Cardiac muscle cell (in vitro differentiated cells and primary cell): ENCODE results near the gene FGD6. TPM values are rescaled to one million over a fixed set of nuclear protein-coding genes. Genes with fewer than 3 reads are reported as not detected.

Experiments
- DNase-seq, 2 donors: peaks; one replicate each; pipeline versions ENCODE4 v3.0.0 to v3.0.0-alpha.2; 2010 to 2017; ENCODE audit warnings: low read depth in 1 of 2, low spot score in 1 of 2
- H3K27ac ChIP-seq: fragments of 200-600 bp; sonication (generic); 2 replicates; pipeline ENCODE4 v1.5.1; 2016
- H3K27me3 ChIP-seq: fragments of 200-600 bp; sonication (generic); 2 replicates; pipeline ENCODE4 v1.6.0; 2016; ENCODE audit warnings: control low read depth
- H3K36me3 ChIP-seq: fragments of 200-600 bp; sonication (generic); 2 replicates; pipeline ENCODE4 v1.5.1; 2016; ENCODE audit warnings: control low read depth
- H3K4me1 ChIP-seq: fragments of 200-600 bp; sonication (generic); 2 replicates; pipeline ENCODE4 v1.8.1; 2017; ENCODE audit warnings: low read depth, mild to moderate bottlenecking, mixed run types
- H3K4me3 ChIP-seq: fragments of 200-600 bp; sonication (generic); 2 replicates; pipeline ENCODE4 v1.5.1; 2016; ENCODE audit warnings: mild to moderate bottlenecking
- H3K9me3 ChIP-seq: fragments of 200-600 bp; sonication (generic); 2 replicates; pipeline ENCODE4 v1.5.1; 2017; ENCODE audit warnings: low read depth, mild to moderate bottlenecking, control low read depth
- CTCF ChIP-seq: IDR thresholded peaks from 2 replicates; pipeline ENCODE4 v1.5.1; 2012; ENCODE audit warnings: low read depth, mild to moderate bottlenecking, low read length
- polyA plus RNA-seq: library from polyadenylated mRNA; unstranded; fragments of >200 nt; fragmentation: Nextera tagmentation; extraction: Ambion mirVana; gene quantifications from 2 replicates; pipeline ENCODE4 v1.2.1, GENCODE V29; 2016
- total RNA-seq: library from RNA; depleted of rRNA; stranded (reverse); fragments of >200 nt; gene quantifications from 2 replicates; pipeline ENCODE4 v1.2.3, GENCODE V29; 2016

The FGD6 gene
- total and polyA plus RNA-seq, 2 experiments from 2014 or later, result 10.7 to 19.4 TPM

GRCh38 chr12:95177201-95177768 is 40.0 kb downstream of the FGD6 start:
- Histone ChIP-seq H3K27me3 (no peaks in the 10 kb centered on the region), H3K4me3 (no peak overlapping the region), H3K36me3 (no peaks in the 10 kb centered on the region), H3K4me1 (peaks cover 22% of the 10 kb centered on the region), H3K9me3 (no peaks in the 10 kb centered on the region), H3K27ac (no peak overlapping the region)
- no peak for TF ChIP-seq CTCF
- DNase-seq, result peak in 1 of 2 donors; percentile 28

- peak; percentile 80 to 92 for DNase-seq
- no peak overlapping the region for H3K4me3 ChIP-seq
- TF ChIP-seq CTCF, result no peak
- H3K9me3 ChIP-seq, result no peaks in the 10 kb centered on the region
- H3K36me3 ChIP-seq, result no peaks in the 10 kb centered on the region
- H3K4me1 ChIP-seq, result peaks cover 24% of the 10 kb centered on the region
- no peaks in the 10 kb centered on the region for H3K27me3 ChIP-seq
- H3K27ac ChIP-seq, result peak overlapping the region; percentile 91
Observed at GRCh38 chr12:95173392-95174251, 43.6 kb downstream of the FGD6 start.

GRCh38 chr12:95169368-95169767 is 47.9 kb downstream of the FGD6 start:
- no peak overlapping the region for H3K27ac ChIP-seq
- DNase-seq, result peak in 1 of 2 donors; percentile 75
- no peaks in the 10 kb centered on the region for H3K27me3 ChIP-seq
- no peak for TF ChIP-seq CTCF
- no peak overlapping the region for H3K4me3 ChIP-seq
- H3K4me1 ChIP-seq, result peaks cover 23% of the 10 kb centered on the region
- H3K9me3 ChIP-seq, result no peaks in the 10 kb centered on the region
- H3K36me3 ChIP-seq, result no peaks in the 10 kb centered on the region

- no peaks in the 10 kb centered on the region for H3K27me3 ChIP-seq
- H3K4me3 ChIP-seq, result no peak overlapping the region
- H3K9me3 ChIP-seq, result no peaks in the 10 kb centered on the region
- H3K27ac ChIP-seq, result no peak overlapping the region
- H3K4me1 ChIP-seq, result peaks cover 20% of the 10 kb centered on the region
- no peak for DNase-seq
- H3K36me3 ChIP-seq, result no peaks in the 10 kb centered on the region
- TF ChIP-seq CTCF, result no peak
Observed at GRCh38 chr12:95168746-95169145, 48.5 kb downstream of the FGD6 start.

GRCh38 chr12:95164656-95165055 is 52.6 kb downstream of the FGD6 start:
- peak in 1 of 2 donors; percentile 54 for DNase-seq
- no peak for TF ChIP-seq CTCF
- Histone ChIP-seq H3K9me3 (no peaks in the 10 kb centered on the region), H3K27me3 (no peaks in the 10 kb centered on the region), H3K4me3 (no peak overlapping the region), H3K27ac (no peak overlapping the region), H3K36me3 (no peaks in the 10 kb centered on the region), H3K4me1 (peaks cover 11% of the 10 kb centered on the region)
